Suppressor macrophage treated with lipopolysaccharide for 4 hours (primary cell): ENCODE measurements around the gene RCAN1.

Experiments
- DNase-seq: peaks from one replicate; pipeline ENCODE4 v3.0.0-alpha.2; 2020

RCAN1 gene

GRCh38 chr21:34597406-34597805 lies 17.5 kb downstream of the RCAN1 start:
- DNase-seq: no peak

GRCh38 chr21:34596561-34597271 lies 18.2 kb downstream of the RCAN1 start:
- DNase-seq: no peak

GRCh38 chr21:34595457-34595856 lies 19.5 kb downstream of the RCAN1 start:
- DNase-seq: no peak

GRCh38 chr21:34594566-34595234 lies 20.2 kb downstream of the RCAN1 start:
- no peak for DNase-seq

- DNase-seq: no peak
These were observed 20.9 kb downstream of the RCAN1 start for GRCh38 chr21:34593954-34594531.

GRCh38 chr21:34593423-34593822 lies 21.5 kb downstream of the RCAN1 start:
- DNase-seq: no peak

- no peak for DNase-seq
These were observed 22.6 kb downstream of the RCAN1 start for GRCh38 chr21:34592120-34592955.

- no peak for DNase-seq
These were observed 24.4 kb downstream of the RCAN1 start for GRCh38 chr21:34590520-34590919.

- no peak for DNase-seq
These were observed 25.2 kb downstream of the RCAN1 start for GRCh38 chr21:34589511-34590282.

- DNase-seq: no peak
These were observed 30.9 kb downstream of the RCAN1 start for GRCh38 chr21:34583926-34584563.

GRCh38 chr21:34582506-34583150 lies 32.3 kb downstream of the RCAN1 start:
- peak; percentile 66 for DNase-seq

GRCh38 chr21:34580181-34580700 lies 34.7 kb downstream of the RCAN1 start:
- DNase-seq: no peak

GRCh38 chr21:34579411-34579810 lies 35.5 kb downstream of the RCAN1 start:
- DNase-seq: peak; percentile 68

GRCh38 chr21:34576041-34576511 lies 38.8 kb downstream of the RCAN1 start:
- no peak for DNase-seq

- no peak for DNase-seq
These were observed 40.0 kb downstream of the RCAN1 start for GRCh38 chr21:34574601-34575529.

GRCh38 chr21:34571994-34572393 lies 42.9 kb downstream of the RCAN1 start:
- DNase-seq: no peak

GRCh38 chr21:34570313-34570712 lies 44.6 kb downstream of the RCAN1 start:
- peak; percentile 83 for DNase-seq

GRCh38 chr21:34569381-34569979 lies 45.4 kb downstream of the RCAN1 start:
- DNase-seq: no peak

- peak; percentile 47 for DNase-seq
These were observed 46.1 kb downstream of the RCAN1 start for GRCh38 chr21:34568801-34569200.
